T-helper 9 cell (primary cell): Measurements from ENCODE around the gene KRTAP10-10.
"Not testable (repeated sequence)": the region's sequence is repeated elsewhere in the genome, so short reads cannot be mapped to it uniquely, and the experiment has no call there.

Experiments
- DNase-seq: peaks from one replicate; pipeline ENCODE4 v3.0.0-alpha.2; 2020
- total RNA-seq, 2 donors: gene quantifications; one replicate each; lab custom pipeline; 2026; lab: John Stamatoyannopoulos, UW

The KRTAP10-10 gene
- total RNA-seq = 0 reads per million in 2 donors

- no peak for DNase-seq
These were observed at the start of gene KRTAP10-10 for GRCh38 chr21:44637018-44637850. Gene KRTAP10-10, plus strand, starts transcription at chr21:44637356. Its CDS starts 62 bp downstream, at chr21:44637418.

- no peak for DNase-seq
These were observed 48.1 kb upstream of the KRTAP10-10 start for GRCh38 chr21:44589094-44589493.

GRCh38 chr21:44589586-44590305 is 47.4 kb upstream of the KRTAP10-10 start:
- DNase-seq = no peak

- DNase-seq = no peak
These were observed 46.8 kb upstream of the KRTAP10-10 start for GRCh38 chr21:44590311-44590721.

GRCh38 chr21:44590897-44591800 is 46.0 kb upstream of the KRTAP10-10 start:
- not testable (repeated sequence) for DNase-seq

GRCh38 chr21:44591801-44592130 is 45.4 kb upstream of the KRTAP10-10 start:
- not testable (repeated sequence) for DNase-seq

- DNase-seq = no peak
These were observed 44.5 kb upstream of the KRTAP10-10 start, which contains the start of gene KRTAP10-6 for GRCh38 chr21:44592446-44593311. Gene KRTAP10-6, minus strand, starts transcription at chr21:44592505. Its CDS starts 21 bp downstream, at chr21:44592484.

GRCh38 chr21:44593598-44594405 is 43.4 kb upstream of the KRTAP10-10 start:
- no peak for DNase-seq

- DNase-seq = no peak
These were observed 42.7 kb upstream of the KRTAP10-10 start for GRCh38 chr21:44594406-44594916.

GRCh38 chr21:44595524-44595923 is 41.6 kb upstream of the KRTAP10-10 start:
- DNase-seq = no peak

- DNase-seq = no peak
These were observed 41.0 kb upstream of the KRTAP10-10 start for GRCh38 chr21:44596068-44596725.

GRCh38 chr21:44598061-44598460 is 39.1 kb upstream of the KRTAP10-10 start:
- no peak for DNase-seq

- no peak for DNase-seq
These were observed 37.7 kb upstream of the KRTAP10-10 start for GRCh38 chr21:44599264-44600029.

GRCh38 chr21:44600118-44600978 is 36.8 kb upstream of the KRTAP10-10 start, which contains the start of gene KRTAP10-7:
Gene KRTAP10-7, plus strand, starts transcription at chr21:44600597. Its CDS starts 25 bp downstream, at chr21:44600622.
- not testable (repeated sequence) for DNase-seq

GRCh38 chr21:44601091-44601490 is 36.1 kb upstream of the KRTAP10-10 start:
- DNase-seq = not testable (repeated sequence)

- DNase-seq = no peak
These were observed 35.3 kb upstream of the KRTAP10-10 start for GRCh38 chr21:44601596-44602462.

- DNase-seq = no peak
These were observed 34.7 kb upstream of the KRTAP10-10 start for GRCh38 chr21:44602463-44602850.
